Activated CD8-positive, alpha-beta T cell treated with anti-CD3 and anti-CD28 coated beads, Interleukin-2, amount 10 ng/mL, durations not matched to agents 7 days and 5 days (primary cell): ENCODE results near the gene RPRD1A. TPM values are rescaled to one million over a fixed set of nuclear protein-coding genes. Genes with fewer than 3 reads are reported as not detected.

ENCODE experiments used
- ATAC-seq: fragments of 150-1000 bp; cut with Tn5 transposase; one replicate; pipeline ENCODE4 v1.10.0; 2021; ENCODE audit warnings: moderate library complexity
- CTCF ChIA-PET: fragments of 350-600 bp; sonication (Branson Sonifier 250); formaldehyde crosslinking; loops from one replicate; lab custom pipeline; 2021; ENCODE audit warnings: antibody characterized with exemption; lab: Charles Lee
- POLR2A ChIA-PET: fragments of 350-600 bp; sonication (Branson Sonifier 250); formaldehyde crosslinking; loops from one replicate; lab custom pipeline; 2021; ENCODE audit warnings: antibody characterized with exemption; lab: Charles Lee
- DNase-seq: peaks from one replicate; pipeline ENCODE4 v3.0.0-alpha.2; 2020
- H3K27ac Mint-ChIP-seq: one replicate; pipeline ENCODE4 v1.8.0; 2021; ENCODE audit warnings: mild to moderate bottlenecking, mixed read lengths
- H3K27me3 Mint-ChIP-seq: one replicate; pipeline ENCODE4 v1.8.0; 2021; ENCODE audit warnings: low read depth, mixed read lengths
- H3K36me3 Mint-ChIP-seq: one replicate; pipeline ENCODE4 v1.8.0; 2021; ENCODE audit warnings: low read depth, mixed read lengths
- H3K4me1 Mint-ChIP-seq: one replicate; pipeline ENCODE4 v1.8.0; 2021; ENCODE audit warnings: low read depth, mixed read lengths
- H3K4me3 Mint-ChIP-seq: one replicate; pipeline ENCODE4 v1.8.0; 2021; ENCODE audit warnings: mild to moderate bottlenecking, mixed read lengths
- H3K9me3 Mint-ChIP-seq: one replicate; pipeline ENCODE4 v1.8.0; 2022; ENCODE audit warnings: mixed read lengths; ENCODE audit not compliant: insufficient read depth
- total RNA-seq, 2 experiments: library from RNA; stranded (reverse); gene quantifications; one replicate each; pipeline ENCODE4 v1.2.3, GENCODE V29; 2021

Gene RPRD1A
- total RNA-seq, 2 experiments from 2014 or later = 26.8 to 28.2 TPM

- Mint-ChIP-seq H3K36me3 (peaks cover 11% of the 10 kb centered on the region), H3K27me3 (no peaks in the 10 kb centered on the region), H3K4me3 (no peak overlapping the region), H3K27ac (no peak overlapping the region), H3K9me3 (no peaks in the 10 kb centered on the region), H3K4me1 (no peaks in the 10 kb centered on the region)
- ChIA-PET CTCF (interaction anchor here (1.0 to 1.5 kb wide), 2 partner anchors 45 to 237 kb away, joined by 3 read pairs; no protein-coding TSS in a partner anchor), POLR2A (no interaction called here)
- ATAC-seq = no peak
- no peak for DNase-seq
Observed at GRCh38 chr18:35993013-35993412, 74.3 kb downstream of the RPRD1A start.

- POLR2A ChIA-PET = no interaction called here
- H3K27ac Mint-ChIP-seq = no peak overlapping the region
- CTCF ChIA-PET = no interaction called here
- no peaks in the 10 kb centered on the region for H3K9me3 Mint-ChIP-seq
- peaks cover 17% of the 10 kb centered on the region for H3K36me3 Mint-ChIP-seq
- no peak overlapping the region for H3K4me3 Mint-ChIP-seq
- no peaks in the 10 kb centered on the region for H3K27me3 Mint-ChIP-seq
- ATAC-seq = no peak
- DNase-seq = no peak
- H3K4me1 Mint-ChIP-seq = no peaks in the 10 kb centered on the region
Observed at GRCh38 chr18:35991696-35992095, 75.7 kb downstream of the RPRD1A start.

GRCh38 chr18:35983818-35984217, 83.5 kb downstream of the RPRD1A start:
- no peak overlapping the region for H3K4me3 Mint-ChIP-seq
- H3K27me3 Mint-ChIP-seq = no peaks in the 10 kb centered on the region
- H3K36me3 Mint-ChIP-seq = peaks cover 42% of the 10 kb centered on the region
- ChIA-PET CTCF (interaction anchor here (1.0 kb wide), 1 partner anchor 10 kb away, joined by 3 read pairs; no protein-coding TSS in a partner anchor), POLR2A (no interaction called here)
- no peaks in the 10 kb centered on the region for H3K9me3 Mint-ChIP-seq
- H3K27ac Mint-ChIP-seq = no peak overlapping the region
- DNase-seq (no peak), ATAC-seq (no peak)
- no peaks in the 10 kb centered on the region for H3K4me1 Mint-ChIP-seq

- H3K4me1 Mint-ChIP-seq = no peaks in the 10 kb centered on the region
- H3K36me3 Mint-ChIP-seq = peaks cover 45% of the 10 kb centered on the region
- CTCF ChIA-PET = no interaction called here
- H3K4me3 Mint-ChIP-seq = no peak overlapping the region
- no peak for DNase-seq
- ATAC-seq = no peak
- no peak overlapping the region for H3K27ac Mint-ChIP-seq
- H3K27me3 Mint-ChIP-seq = no peaks in the 10 kb centered on the region
- POLR2A ChIA-PET = interaction anchor here (1.0 kb wide), 1 partner anchor 96 kb away, joined by 3 read pairs; no protein-coding TSS in a partner anchor
- H3K9me3 Mint-ChIP-seq = no peaks in the 10 kb centered on the region
Observed at GRCh38 chr18:35983147-35983546, 84.2 kb downstream of the RPRD1A start.

- ATAC-seq = no peak
- ChIA-PET CTCF (no interaction called here), POLR2A (interaction anchor here (1.0 kb wide), 1 partner anchor 97 kb away, joined by 3 read pairs; no protein-coding TSS in a partner anchor)
- H3K36me3 Mint-ChIP-seq = peaks cover 49% of the 10 kb centered on the region
- no peak overlapping the region for H3K4me3 Mint-ChIP-seq
- H3K9me3 Mint-ChIP-seq = no peaks in the 10 kb centered on the region
- DNase-seq = no peak
- H3K27ac Mint-ChIP-seq = no peak overlapping the region
- no peaks in the 10 kb centered on the region for H3K27me3 Mint-ChIP-seq
- H3K4me1 Mint-ChIP-seq = no peaks in the 10 kb centered on the region
Observed at GRCh38 chr18:35982409-35983114, 84.8 kb downstream of the RPRD1A start.

- ChIA-PET CTCF (no interaction called here), POLR2A (no interaction called here)
- H3K4me3 Mint-ChIP-seq = no peak overlapping the region
- no peaks in the 10 kb centered on the region for H3K9me3 Mint-ChIP-seq
- peaks cover 15% of the 10 kb centered on the region for H3K4me1 Mint-ChIP-seq
- ATAC-seq = no peak
- DNase-seq = no peak
- H3K27me3 Mint-ChIP-seq = no peaks in the 10 kb centered on the region
- peaks cover 63% of the 10 kb centered on the region for H3K36me3 Mint-ChIP-seq
- no peak overlapping the region for H3K27ac Mint-ChIP-seq
Observed at GRCh38 chr18:35979112-35979511, 88.2 kb downstream of the RPRD1A start.

GRCh38 chr18:35974181-35974580, 93.2 kb downstream of the RPRD1A start:
- ChIA-PET CTCF (no interaction called here), POLR2A (interaction anchor here (0.7 kb wide), 1 partner anchor 154 kb away, joined by 4 read pairs; no protein-coding TSS in a partner anchor)
- no peak for DNase-seq
- Mint-ChIP-seq H3K36me3 (peaks cover 51% of the 10 kb centered on the region), H3K4me3 (peak overlapping the region; percentile 95), H3K27ac (peak overlapping the region; percentile 0), H3K27me3 (no peaks in the 10 kb centered on the region), H3K4me1 (peaks cover 43% of the 10 kb centered on the region), H3K9me3 (no peaks in the 10 kb centered on the region)
- no peak for ATAC-seq

- H3K27me3 Mint-ChIP-seq = no peaks in the 10 kb centered on the region
- no peak for DNase-seq
- peak overlapping the region; percentile 93 for H3K27ac Mint-ChIP-seq
- H3K4me1 Mint-ChIP-seq = peaks cover 46% of the 10 kb centered on the region
- peaks cover 47% of the 10 kb centered on the region for H3K36me3 Mint-ChIP-seq
- peak overlapping the region; percentile 95 for H3K4me3 Mint-ChIP-seq
- no peaks in the 10 kb centered on the region for H3K9me3 Mint-ChIP-seq
- ChIA-PET POLR2A (interaction anchor here (0.7 to 2.0 kb wide), 2 partner anchors 155 to 156 kb away, joined by 4 to 5 read pairs; partner anchors contain the start of genes ELP2 and SLC39A6), CTCF (interaction anchor here (1.2 kb wide), 1 partner anchor 10 kb away, joined by 3 read pairs; no protein-coding TSS in a partner anchor)
- ATAC-seq = no peak
Observed at GRCh38 chr18:35973650-35974049, 93.7 kb downstream of the RPRD1A start.

GRCh38 chr18:35972197-35973000, 95.0 kb downstream of the RPRD1A start, which contains the start of gene RMP24:
RMP24 (plus strand) TSS chr18:35972679.
- Mint-ChIP-seq H3K4me3 (peak within 1 kb of the TSS; percentile 95), H3K9me3 (no peaks in the 10 kb centered on the region), H3K27me3 (no peaks in the 10 kb centered on the region), H3K36me3 (peaks cover 35% of the 10 kb centered on the region), H3K4me1 (peaks cover 53% of the 10 kb centered on the region), H3K27ac (peak within 1 kb of the TSS; percentile 93)
- ChIA-PET POLR2A (interaction anchor here (0.6 to 2.0 kb wide), 9 partner anchors 9 to 628 kb away, joined by 3 to 9 read pairs (median 4); partner anchors contain the start of genes ELP2, INO80C, SLC39A6 and ZNF24), CTCF (interaction anchor here (1.2 kb wide), 1 partner anchor 11 kb away, joined by 3 read pairs; no protein-coding TSS in a partner anchor)
- peak; percentile 92 for ATAC-seq
- DNase-seq = peak; percentile 95

- H3K27ac Mint-ChIP-seq = peak overlapping the region; percentile 93
- DNase-seq (peak; percentile 28), ATAC-seq (peak; percentile 3)
- CTCF ChIA-PET = interaction anchor here (1.0 kb wide), 1 partner anchor 46 kb away, joined by 3 read pairs; no protein-coding TSS in a partner anchor
- H3K9me3 Mint-ChIP-seq = no peaks in the 10 kb centered on the region
- H3K4me3 Mint-ChIP-seq = peak overlapping the region; percentile 95
- POLR2A ChIA-PET = interaction anchor here (0.7 to 2.0 kb wide), 6 partner anchors 15 to 628 kb away, joined by 3 to 9 read pairs (median 5); partner anchors contain the start of genes ELP2, INO80C, SLC39A6 and ZNF24
- H3K4me1 Mint-ChIP-seq = peaks cover 53% of the 10 kb centered on the region
- H3K36me3 Mint-ChIP-seq = peaks cover 31% of the 10 kb centered on the region
- H3K27me3 Mint-ChIP-seq = no peaks in the 10 kb centered on the region
Observed at GRCh38 chr18:35971661-35972196, 95.6 kb downstream of the RPRD1A start.

- no peak for ATAC-seq
- CTCF ChIA-PET = interaction anchor here (0.9 kb wide), 1 partner anchor 19 kb away, joined by 5 read pairs; no protein-coding TSS in a partner anchor
- H3K4me1 Mint-ChIP-seq = peaks cover 42% of the 10 kb centered on the region
- no peaks in the 10 kb centered on the region for H3K27me3 Mint-ChIP-seq
- POLR2A ChIA-PET = no interaction called here
- DNase-seq = no peak
- peak overlapping the region; percentile 23 for H3K27ac Mint-ChIP-seq
- peak overlapping the region; percentile 44 for H3K4me3 Mint-ChIP-seq
- H3K36me3 Mint-ChIP-seq = peaks cover 15% of the 10 kb centered on the region
- no peaks in the 10 kb centered on the region for H3K9me3 Mint-ChIP-seq
Observed at GRCh38 chr18:35969676-35970075, 97.7 kb downstream of the RPRD1A start.
